SU-DHL-6 (cell line): ENCODE measurements around the gene CLIC6.

Source experiments
- EZH2phosphoT487 ChIP-seq: fragments of 200-600 bp; sonication (generic), shearing (Covaris generic); conservative IDR thresholded peaks from 2 replicates; pipeline ENCODE4 v1.6.1; 2018; ENCODE audit warnings: mild to moderate bottlenecking, antibody characterized with exemption, low read length, moderate library complexity, mixed read lengths
- TF ChIP-seq, protein P1 (sequence below): fragments of 200-600 bp; sonication (generic); IDR thresholded peaks from one replicate; pipeline ENCODE4 v1.5.1; 2017; ENCODE audit warnings: antibody characterized with exemption, mild to moderate bottlenecking, low read length, moderate library complexity; ENCODE audit not compliant: insufficient read depth, poor library complexity, severe bottlenecking

DNA sequence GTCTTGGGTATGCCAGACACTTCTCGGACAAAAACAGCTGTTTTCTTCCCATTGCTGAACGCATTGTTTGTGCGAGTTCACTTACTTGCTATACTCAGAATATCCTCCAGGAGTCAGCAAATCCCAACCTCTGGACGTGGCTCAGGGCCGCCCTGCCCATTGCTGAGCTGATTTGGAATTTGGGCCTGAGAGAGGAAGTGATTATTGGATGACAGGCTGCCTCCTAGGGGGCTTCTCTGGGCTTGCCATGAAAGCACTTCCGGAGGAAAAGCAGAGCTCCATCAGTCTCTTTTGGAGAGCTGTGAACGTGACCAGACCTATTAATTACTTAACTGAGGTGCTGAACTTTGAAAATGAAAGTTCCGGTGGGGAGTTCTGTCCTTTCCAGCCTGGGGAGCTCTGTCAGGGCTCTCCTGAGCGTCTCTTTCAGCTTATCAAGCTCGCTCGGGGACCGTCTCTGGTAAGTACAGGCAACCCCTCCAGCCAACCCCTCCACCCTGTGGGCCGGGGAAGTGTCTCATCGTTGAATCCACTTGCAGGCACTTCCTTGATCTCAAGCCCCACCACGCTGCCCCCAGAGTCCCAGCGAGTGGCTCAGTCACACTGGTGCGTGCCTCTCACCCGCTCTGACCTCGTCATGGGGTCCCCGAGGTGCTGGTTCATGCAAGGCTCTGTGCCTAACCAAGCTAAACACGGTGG is 76.9 kb downstream of the CLIC6 start:
- TF ChIP-seq, protein P1, sequence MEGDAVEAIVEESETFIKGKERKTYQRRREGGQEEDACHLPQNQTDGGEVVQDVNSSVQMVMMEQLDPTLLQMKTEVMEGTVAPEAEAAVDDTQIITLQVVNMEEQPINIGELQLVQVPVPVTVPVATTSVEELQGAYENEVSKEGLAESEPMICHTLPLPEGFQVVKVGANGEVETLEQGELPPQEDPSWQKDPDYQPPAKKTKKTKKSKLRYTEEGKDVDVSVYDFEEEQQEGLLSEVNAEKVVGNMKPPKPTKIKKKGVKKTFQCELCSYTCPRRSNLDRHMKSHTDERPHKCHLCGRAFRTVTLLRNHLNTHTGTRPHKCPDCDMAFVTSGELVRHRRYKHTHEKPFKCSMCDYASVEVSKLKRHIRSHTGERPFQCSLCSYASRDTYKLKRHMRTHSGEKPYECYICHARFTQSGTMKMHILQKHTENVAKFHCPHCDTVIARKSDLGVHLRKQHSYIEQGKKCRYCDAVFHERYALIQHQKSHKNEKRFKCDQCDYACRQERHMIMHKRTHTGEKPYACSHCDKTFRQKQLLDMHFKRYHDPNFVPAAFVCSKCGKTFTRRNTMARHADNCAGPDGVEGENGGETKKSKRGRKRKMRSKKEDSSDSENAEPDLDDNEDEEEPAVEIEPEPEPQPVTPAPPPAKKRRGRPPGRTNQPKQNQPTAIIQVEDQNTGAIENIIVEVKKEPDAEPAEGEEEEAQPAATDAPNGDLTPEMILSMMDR: peak; percentile 77
- no peak for TF ChIP-seq EZH2phosphoT487
